Activated T-cell treated with anti-CD3 and anti-CD28 coated beads, Interleukin-2, amount 50 U/mL, for 24 hours (primary cell): Measurements from ENCODE around the gene GEN1.
"Not testable (repeated sequence)": the region's sequence is repeated elsewhere in the genome, so short reads cannot be mapped to it uniquely, and the experiment has no call there.

Source experiments
- DNase-seq: peaks from one replicate; pipeline ENCODE4 v3.0.0-alpha.2; 2020
- H3K27ac Mint-ChIP-seq: 2 replicates; pipeline ENCODE4 v1.8.0; 2020; ENCODE audit warnings: mild to moderate bottlenecking, mixed read lengths
- H3K27me3 Mint-ChIP-seq: 2 replicates; pipeline ENCODE4 v1.8.0; 2020; ENCODE audit warnings: mixed read lengths
- H3K36me3 Mint-ChIP-seq: 2 replicates; pipeline ENCODE4 v1.8.0; 2020; ENCODE audit warnings: low read depth, mixed read lengths
- H3K4me1 Mint-ChIP-seq: 2 replicates; pipeline ENCODE4 v1.8.0; 2020; ENCODE audit warnings: low read depth, mixed read lengths
- H3K4me3 Mint-ChIP-seq: 2 replicates; pipeline ENCODE4 v1.8.0; 2020; ENCODE audit warnings: mild to moderate bottlenecking, moderate library complexity, mixed read lengths
- H3K9me3 Mint-ChIP-seq: 2 replicates; pipeline ENCODE4 v1.8.0; 2020; ENCODE audit warnings: mixed read lengths

GEN1 gene

GRCh38 chr2:17818235-17818815, 64.4 kb downstream of the GEN1 start:
- H3K4me1 Mint-ChIP-seq = peaks cover 2% of the 10 kb centered on the region
- DNase-seq = no peak
- no peak overlapping the region for H3K4me3 Mint-ChIP-seq
- H3K9me3 Mint-ChIP-seq = no peaks in the 10 kb centered on the region
- H3K36me3 Mint-ChIP-seq = no peaks in the 10 kb centered on the region
- peaks cover 28% of the 10 kb centered on the region for H3K27me3 Mint-ChIP-seq
- no peak overlapping the region for H3K27ac Mint-ChIP-seq

DNA sequence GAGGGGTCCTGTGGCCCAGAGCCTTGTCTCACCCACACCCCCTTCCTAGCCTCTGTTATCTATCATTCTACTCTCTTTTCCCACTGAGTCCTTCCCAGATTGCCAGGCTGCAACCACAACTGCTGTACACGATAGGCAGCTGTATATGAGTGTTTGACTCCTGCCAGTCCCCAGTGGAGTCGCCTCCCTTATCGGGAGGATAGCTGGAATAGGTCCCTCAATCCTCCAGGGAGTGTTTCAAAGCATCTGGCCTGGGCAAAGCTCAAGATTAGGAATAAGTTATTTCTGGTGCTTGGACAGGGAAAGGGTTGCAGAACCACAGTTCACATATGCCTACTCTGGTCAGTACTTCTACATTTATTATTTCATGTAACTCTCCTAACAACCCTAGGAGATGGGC, 67.1 kb downstream of the GEN1 start:
- peaks cover 29% of the 10 kb centered on the region for H3K27me3 Mint-ChIP-seq

DNA sequence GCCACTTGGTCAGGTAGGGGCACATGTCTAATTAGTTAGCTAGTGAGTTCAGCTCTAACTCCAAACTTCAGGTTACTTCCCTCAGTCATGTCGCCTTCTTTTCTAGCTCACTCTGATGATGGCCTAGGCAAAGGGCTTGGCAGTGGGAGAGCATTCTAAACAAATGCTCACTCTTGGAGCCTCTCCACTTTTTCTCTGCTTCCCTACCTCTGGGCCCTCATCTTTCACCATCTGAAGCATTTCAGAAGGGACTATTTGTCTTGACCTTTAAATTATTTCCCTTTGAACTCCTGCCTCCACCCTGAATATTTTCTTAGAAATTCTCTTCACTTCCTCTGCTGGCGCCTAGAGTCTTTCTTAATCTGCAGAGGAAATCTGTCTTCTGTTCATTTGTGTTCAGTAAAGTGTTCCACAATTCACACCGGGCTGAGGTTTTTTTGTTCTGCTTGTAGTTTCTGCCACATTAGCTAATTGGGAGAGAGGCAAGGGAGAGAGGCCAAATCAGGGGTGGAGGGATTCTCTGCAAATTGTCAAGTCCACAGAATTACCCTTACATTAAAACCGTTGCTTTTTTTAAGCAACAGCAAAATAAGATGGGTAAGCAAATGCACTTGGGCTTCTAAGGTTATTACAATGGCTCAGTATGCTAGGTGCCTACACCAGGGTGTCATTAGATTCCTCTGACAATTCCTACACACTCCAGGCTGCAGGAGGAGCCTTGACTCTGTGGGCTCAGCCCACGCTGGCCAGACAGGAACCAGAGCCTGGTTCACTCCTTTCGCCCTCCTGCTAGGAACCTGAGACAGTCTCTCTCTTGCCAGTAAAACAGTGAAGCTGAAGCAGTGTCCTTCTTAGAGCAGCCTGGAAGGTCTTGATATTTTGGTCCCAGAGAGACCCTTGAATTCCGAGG, 67.9 kb downstream of the GEN1 start:
- H3K27me3 Mint-ChIP-seq = peaks cover 23% of the 10 kb centered on the region
- H3K27ac Mint-ChIP-seq = no peak overlapping the region
- no peaks in the 10 kb centered on the region for H3K9me3 Mint-ChIP-seq
- H3K36me3 Mint-ChIP-seq = no peaks in the 10 kb centered on the region
- no peak overlapping the region for H3K4me3 Mint-ChIP-seq
- peaks cover 2% of the 10 kb centered on the region for H3K4me1 Mint-ChIP-seq
- no peak for DNase-seq

More for the DNA sequence above, 67.1 kb downstream of the GEN1 start:
- Mint-ChIP-seq H3K36me3 (no peaks in the 10 kb centered on the region), H3K27ac (no peak overlapping the region), H3K4me3 (no peak overlapping the region), H3K4me1 (peaks cover 2% of the 10 kb centered on the region), H3K9me3 (no peaks in the 10 kb centered on the region)
- no peak for DNase-seq

DNA sequence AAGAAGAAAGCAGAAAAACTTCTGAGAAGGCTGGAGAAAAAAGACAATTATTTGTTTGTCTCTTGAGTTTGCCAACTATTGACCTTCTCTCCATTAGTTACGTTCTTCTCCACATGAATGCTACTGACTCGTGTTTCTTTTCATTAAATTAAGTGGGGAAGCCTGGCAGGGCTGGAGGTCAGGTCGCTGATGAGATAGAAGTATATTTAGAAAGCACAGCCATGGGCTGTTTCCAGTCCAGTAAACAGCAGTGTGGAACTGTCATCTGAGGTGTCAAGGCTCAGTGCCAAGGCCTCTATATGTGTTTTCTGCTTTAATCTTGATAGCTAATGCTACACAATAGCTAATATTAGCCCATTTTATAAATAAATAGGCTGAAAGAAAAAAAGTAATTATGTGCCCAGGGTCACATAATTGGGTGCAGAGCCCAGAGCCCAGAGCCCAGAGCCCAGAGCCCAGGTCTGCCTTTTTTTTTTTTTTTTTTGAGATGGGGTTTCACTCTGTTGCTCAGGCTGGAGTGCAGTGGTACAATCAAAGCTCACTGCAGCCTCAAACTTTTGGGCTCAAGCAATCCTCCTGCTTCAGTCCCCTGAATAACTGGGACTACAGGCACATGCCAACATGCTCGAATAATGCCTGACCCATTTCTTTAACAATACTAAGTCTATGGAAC, 68.6 kb downstream of the GEN1 start:
- no peaks in the 10 kb centered on the region for H3K9me3 Mint-ChIP-seq
- no peak for DNase-seq
- peaks cover 2% of the 10 kb centered on the region for H3K4me1 Mint-ChIP-seq
- H3K4me3 Mint-ChIP-seq = no peak overlapping the region
- H3K36me3 Mint-ChIP-seq = no peaks in the 10 kb centered on the region
- H3K27ac Mint-ChIP-seq = no peak overlapping the region
- H3K27me3 Mint-ChIP-seq = peaks cover 21% of the 10 kb centered on the region

DNA sequence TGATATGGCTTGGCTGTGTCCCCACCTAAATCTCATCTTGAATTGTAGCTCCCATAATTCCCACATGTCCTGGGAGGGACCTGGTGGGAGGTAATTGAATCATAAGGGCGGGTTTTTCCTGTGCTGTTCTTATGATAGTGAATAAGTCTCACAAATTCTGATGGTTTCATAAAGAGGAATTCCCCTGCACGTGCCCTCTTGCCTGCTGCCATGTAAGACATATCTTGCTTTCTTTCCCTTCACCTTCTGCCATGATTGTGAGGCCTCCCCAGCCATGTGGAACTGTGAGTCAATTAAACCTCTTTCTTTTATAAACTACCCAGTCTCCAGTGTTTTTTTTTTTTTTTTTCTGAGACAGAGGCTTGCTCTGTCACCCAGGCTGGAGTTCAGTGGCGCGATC, 69.7 kb downstream of the GEN1 start:
- H3K27ac Mint-ChIP-seq, DNase-seq, H3K4me3 Mint-ChIP-seq, H3K36me3 Mint-ChIP-seq, H3K4me1 Mint-ChIP-seq, H3K9me3 Mint-ChIP-seq: not testable (repeated sequence)
- peaks cover 27% of the 10 kb centered on the region for H3K27me3 Mint-ChIP-seq

DNA sequence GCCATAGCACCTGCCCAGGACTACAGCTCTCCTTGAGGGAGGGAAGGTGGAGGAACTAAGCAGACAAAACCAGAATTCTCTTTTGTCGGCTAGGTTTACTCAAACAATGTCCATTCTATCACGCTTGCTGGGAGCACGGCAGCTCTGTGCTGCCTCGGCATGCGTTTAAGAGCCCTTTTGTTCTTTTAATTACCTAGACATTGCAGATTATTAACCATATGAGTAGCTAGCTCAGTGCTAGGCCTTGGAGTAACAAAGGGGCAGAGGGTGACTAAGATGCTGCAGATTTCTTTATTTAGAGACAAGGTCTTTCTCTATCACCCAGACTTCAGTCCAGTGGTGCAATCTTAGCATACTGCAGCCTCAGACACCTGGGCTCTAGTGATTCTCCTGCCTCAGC, 73.4 kb downstream of the GEN1 start:
- Mint-ChIP-seq H3K36me3 (no peaks in the 10 kb centered on the region), H3K9me3 (no peaks in the 10 kb centered on the region), H3K27ac (no peak overlapping the region), H3K4me3 (no peak overlapping the region), H3K4me1 (peaks cover 5% of the 10 kb centered on the region), H3K27me3 (peaks cover 48% of the 10 kb centered on the region)
- no peak for DNase-seq

DNA sequence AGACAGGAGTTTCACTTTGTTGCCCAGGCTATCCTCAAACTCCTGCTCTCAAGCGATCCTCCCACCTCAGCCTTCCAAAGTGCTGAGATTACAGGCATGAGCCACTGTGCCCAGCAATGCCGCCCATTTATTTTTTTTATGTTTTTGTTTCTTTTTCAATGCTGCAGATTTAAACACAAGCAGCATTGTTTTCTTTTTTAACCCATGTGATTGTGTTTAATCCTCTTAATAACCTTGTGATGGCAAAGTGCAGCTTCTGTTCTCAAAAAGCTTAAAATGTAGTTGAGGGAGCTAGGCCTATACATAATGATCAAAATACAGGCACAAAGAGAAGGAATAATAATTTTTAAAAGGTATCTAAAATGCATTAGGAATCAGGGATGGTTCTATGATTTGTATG, 73.8 kb downstream of the GEN1 start:
- DNase-seq = no peak
- Mint-ChIP-seq H3K9me3 (no peaks in the 10 kb centered on the region), H3K4me1 (peaks cover 5% of the 10 kb centered on the region), H3K27me3 (peaks cover 46% of the 10 kb centered on the region), H3K4me3 (no peak overlapping the region), H3K27ac (no peak overlapping the region), H3K36me3 (no peaks in the 10 kb centered on the region)

- peaks cover 5% of the 10 kb centered on the region for H3K4me1 Mint-ChIP-seq
- H3K4me3 Mint-ChIP-seq = no peak overlapping the region
- peak; percentile 59 for DNase-seq
- no peaks in the 10 kb centered on the region for H3K9me3 Mint-ChIP-seq
- no peak overlapping the region for H3K27ac Mint-ChIP-seq
- no peaks in the 10 kb centered on the region for H3K36me3 Mint-ChIP-seq
- peaks cover 39% of the 10 kb centered on the region for H3K27me3 Mint-ChIP-seq
Observed at GRCh38 chr2:17830053-17831034, 76.4 kb downstream of the GEN1 start.

- Mint-ChIP-seq H3K27ac (no peak overlapping the region), H3K27me3 (peaks cover 13% of the 10 kb centered on the region), H3K4me3 (no peak overlapping the region), H3K9me3 (no peaks in the 10 kb centered on the region), H3K4me1 (peaks cover 3% of the 10 kb centered on the region), H3K36me3 (no peaks in the 10 kb centered on the region)
- DNase-seq = no peak
Observed at GRCh38 chr2:17835516-17835915, 81.6 kb downstream of the GEN1 start.
